ENCODE measurements around the gene ACKR2. TPM values are rescaled to one million over a fixed set of nuclear protein-coding genes. Genes with fewer than 3 reads are reported as not detected.
"Not testable (repeated sequence)": the region's sequence is repeated elsewhere in the genome, so short reads cannot be mapped to it uniquely, and the experiment has no call there.

The ACKR2 gene
- total RNA-seq, 1 donor from 2014 or later: 0.44 TPM

GRCh38 chr3:42876940-42877720 lies 67.9 kb downstream of the ACKR2 start:
- no peak for DNase-seq
- H3K4me3 ChIP-seq: no peak overlapping the region
- no peak for TF ChIP-seq CTCF (IDR thresholded peaks at IDR 0.05; ENCODE audit: borderline replicate concordance)
- H3K36me3 ChIP-seq: no peaks in the 10 kb centered on the region
- H3K27ac ChIP-seq (replicated peaks): no peak overlapping the region
- no peaks in the 10 kb centered on the region for H3K27me3 ChIP-seq (ENCODE audit: low read depth)
- peaks cover 17% of the 10 kb centered on the region for H3K4me1 ChIP-seq
- no peaks in the 10 kb centered on the region for H3K9me3 ChIP-seq (replicated peaks)
- intact Hi-C loops (cut with micrococcal nuclease): no loop called here

GRCh38 chr3:42877881-42878280 lies 68.6 kb downstream of the ACKR2 start:
- no peak for TF ChIP-seq CTCF (IDR thresholded peaks at IDR 0.05; ENCODE audit: borderline replicate concordance)
- Histone ChIP-seq H3K9me3 (replicated peaks) (no peaks in the 10 kb centered on the region), H3K27me3 (ENCODE audit: low read depth) (no peaks in the 10 kb centered on the region), H3K4me3 (no peak overlapping the region), H3K4me1 (peaks cover 12% of the 10 kb centered on the region), H3K27ac (replicated peaks) (no peak overlapping the region), H3K36me3 (no peaks in the 10 kb centered on the region)
- intact Hi-C loops (cut with micrococcal nuclease): no loop called here
- DNase-seq: no peak

GRCh38 chr3:42880183-42880582 lies 70.9 kb downstream of the ACKR2 start:
- intact Hi-C loops (cut with micrococcal nuclease): loop anchor here (5.0 kb wide), 1 partner anchor 98 kb away; no protein-coding TSS in a partner anchor
- Histone ChIP-seq H3K27ac (replicated peaks) (no peak overlapping the region), H3K4me3 (peak overlapping the region; percentile 74), H3K4me1 (peaks cover 12% of the 10 kb centered on the region), H3K27me3 (ENCODE audit: low read depth) (peaks cover 11% of the 10 kb centered on the region), H3K36me3 (no peaks in the 10 kb centered on the region), H3K9me3 (replicated peaks) (no peaks in the 10 kb centered on the region)
- no peak for TF ChIP-seq CTCF (IDR thresholded peaks at IDR 0.05; ENCODE audit: borderline replicate concordance)
- DNase-seq: no peak

DNA sequence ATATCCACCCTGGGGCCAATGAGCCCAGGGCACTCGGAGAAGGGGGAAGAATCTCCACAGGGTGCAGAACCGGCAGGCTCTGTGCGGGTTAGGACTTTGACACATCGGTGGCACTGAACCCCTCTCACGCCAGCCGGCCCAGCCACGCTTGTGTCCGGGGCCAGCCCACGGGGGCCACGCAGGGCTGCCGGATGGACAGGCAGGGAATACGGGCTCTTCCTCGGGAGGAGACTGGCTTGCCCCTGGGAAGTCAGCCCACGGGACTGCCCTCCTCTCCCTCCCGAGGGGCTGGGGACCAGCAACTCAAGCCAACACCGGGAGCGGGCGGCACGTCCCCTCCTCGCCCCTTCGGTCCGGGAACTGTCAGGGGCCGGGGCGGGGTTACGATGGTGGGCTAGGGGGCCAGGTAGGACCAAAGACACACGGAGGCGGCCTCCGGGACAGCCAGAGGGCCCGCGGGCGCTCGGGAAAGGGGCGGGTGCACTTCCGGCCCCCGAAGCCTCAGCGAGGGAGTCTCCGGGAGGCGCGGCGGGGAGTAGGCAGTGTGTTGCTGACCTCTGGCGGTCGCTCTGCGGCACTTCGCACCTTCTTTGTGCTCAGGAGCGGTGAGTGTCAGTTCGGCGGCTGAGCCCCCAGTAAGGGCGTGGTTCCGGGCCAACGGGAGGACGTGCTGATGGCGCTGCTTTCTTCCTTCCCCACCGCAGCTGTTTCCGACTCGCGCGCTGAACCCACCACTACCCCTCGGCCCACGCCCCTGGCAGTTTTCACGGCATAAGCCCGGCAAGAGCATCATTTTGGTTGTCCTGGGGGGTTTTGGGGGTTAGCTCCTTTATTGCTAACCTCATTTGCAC lies 71.6 kb downstream of the ACKR2 start:
- Histone ChIP-seq H3K9me3 (replicated peaks) (no peaks in the 10 kb centered on the region), H3K27me3 (ENCODE audit: low read depth) (peaks cover 17% of the 10 kb centered on the region), H3K36me3 (no peaks in the 10 kb centered on the region), H3K27ac (replicated peaks) (peak overlapping the region; percentile 43), H3K4me3 (peak overlapping the region; percentile 74), H3K4me1 (peaks cover 12% of the 10 kb centered on the region)
- DNase-seq: peak; percentile 82
- intact Hi-C loops (cut with micrococcal nuclease): loop anchor here (5.0 kb wide), 1 partner anchor 99 kb away; no protein-coding TSS in a partner anchor
- peak; percentile 98 for TF ChIP-seq CTCF (IDR thresholded peaks at IDR 0.05; ENCODE audit: borderline replicate concordance)

- not testable (repeated sequence) for H3K9me3 ChIP-seq (replicated peaks); H3K36me3 ChIP-seq; H3K27ac ChIP-seq (replicated peaks); H3K4me3 ChIP-seq; DNase-seq
- intact Hi-C loops (cut with micrococcal nuclease): loop anchor here (5.0 kb wide), 1 partner anchor 101 kb away; no protein-coding TSS in a partner anchor
- Histone ChIP-seq H3K27me3 (ENCODE audit: low read depth) (peaks cover 27% of the 10 kb centered on the region), H3K4me1 (peaks cover 12% of the 10 kb centered on the region)
Measured at GRCh38 chr3:42883251-42883930, 74.1 kb downstream of the ACKR2 start.

Data from left ventricle myocardium inferior (tissue), 1 donor.